GM12874 (cell line): ENCODE results near the gene LRRC61.

Experiments
- TF ChIP-seq, protein P1 (sequence below): IDR thresholded peaks from 2 replicates; pipeline ENCODE4 v1.5.1; 2011; ENCODE audit warnings: low read depth, mild to moderate bottlenecking, control low read depth, low read length, moderate library complexity; ENCODE audit not compliant: insufficient read depth

Gene LRRC61

DNA sequence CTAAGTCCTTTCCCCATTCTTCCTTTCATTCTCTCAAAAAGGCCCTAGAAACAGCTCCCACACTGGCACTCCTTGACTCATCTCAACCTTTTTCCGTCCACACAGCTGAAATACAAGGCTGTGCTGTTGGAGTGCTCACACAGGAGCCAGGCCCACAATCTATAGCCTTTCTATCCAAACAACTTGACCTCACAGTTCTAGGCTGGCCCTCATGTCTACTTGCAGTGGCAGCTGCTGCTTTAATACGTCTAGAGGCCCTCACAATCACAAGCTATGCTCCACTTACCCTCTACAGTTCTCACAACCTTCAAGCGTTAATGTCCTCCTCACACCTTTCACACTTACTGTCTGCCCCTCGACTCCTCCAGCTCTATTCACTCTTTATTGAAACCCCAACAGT, 12.0 kb upstream of the LRRC61 start:
- TF ChIP-seq, protein P1, sequence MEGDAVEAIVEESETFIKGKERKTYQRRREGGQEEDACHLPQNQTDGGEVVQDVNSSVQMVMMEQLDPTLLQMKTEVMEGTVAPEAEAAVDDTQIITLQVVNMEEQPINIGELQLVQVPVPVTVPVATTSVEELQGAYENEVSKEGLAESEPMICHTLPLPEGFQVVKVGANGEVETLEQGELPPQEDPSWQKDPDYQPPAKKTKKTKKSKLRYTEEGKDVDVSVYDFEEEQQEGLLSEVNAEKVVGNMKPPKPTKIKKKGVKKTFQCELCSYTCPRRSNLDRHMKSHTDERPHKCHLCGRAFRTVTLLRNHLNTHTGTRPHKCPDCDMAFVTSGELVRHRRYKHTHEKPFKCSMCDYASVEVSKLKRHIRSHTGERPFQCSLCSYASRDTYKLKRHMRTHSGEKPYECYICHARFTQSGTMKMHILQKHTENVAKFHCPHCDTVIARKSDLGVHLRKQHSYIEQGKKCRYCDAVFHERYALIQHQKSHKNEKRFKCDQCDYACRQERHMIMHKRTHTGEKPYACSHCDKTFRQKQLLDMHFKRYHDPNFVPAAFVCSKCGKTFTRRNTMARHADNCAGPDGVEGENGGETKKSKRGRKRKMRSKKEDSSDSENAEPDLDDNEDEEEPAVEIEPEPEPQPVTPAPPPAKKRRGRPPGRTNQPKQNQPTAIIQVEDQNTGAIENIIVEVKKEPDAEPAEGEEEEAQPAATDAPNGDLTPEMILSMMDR: no peak

DNA sequence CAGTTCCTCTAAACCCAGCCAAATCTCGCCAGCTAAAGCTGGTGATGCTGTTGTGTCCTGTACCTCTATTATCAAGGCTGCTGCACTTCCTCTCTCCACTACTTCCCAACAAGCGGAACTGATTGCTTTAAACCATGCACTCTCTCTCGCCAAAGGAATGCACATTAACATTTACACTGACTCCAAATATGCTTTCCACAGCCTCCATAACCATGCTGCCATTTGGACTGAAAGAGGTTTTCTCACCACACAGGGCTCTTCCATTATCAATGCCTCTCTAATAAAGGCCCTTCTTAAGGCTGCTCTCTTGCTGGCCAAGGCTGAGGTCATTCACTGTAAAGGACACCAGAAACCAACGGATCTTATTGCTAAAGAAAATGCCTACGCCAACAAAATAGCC, 11.4 kb upstream of the LRRC61 start:
- TF ChIP-seq, protein P1: no peak

DNA sequence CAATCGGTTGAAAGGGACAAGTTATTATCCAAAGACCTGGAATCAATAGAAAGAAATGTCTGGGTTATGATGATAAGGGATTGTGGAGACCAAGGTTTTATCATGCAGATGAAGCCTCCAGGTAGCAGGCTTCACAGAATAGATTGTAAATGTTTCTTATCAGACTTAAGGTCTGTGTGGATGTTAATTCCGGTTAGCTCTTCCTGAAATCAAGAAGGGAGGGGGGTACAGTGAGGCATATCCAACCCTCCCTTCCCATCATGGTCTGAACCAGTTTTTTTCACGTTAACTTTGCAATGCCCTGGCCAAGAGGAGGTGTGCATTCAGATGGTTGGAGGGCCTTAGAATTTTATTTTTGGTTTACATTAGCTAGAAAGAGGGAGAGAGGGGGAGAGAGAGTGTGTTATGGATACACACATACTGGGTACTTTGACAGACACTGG, 9.8 kb upstream of the LRRC61 start:
- TF ChIP-seq, protein P1: no peak

DNA sequence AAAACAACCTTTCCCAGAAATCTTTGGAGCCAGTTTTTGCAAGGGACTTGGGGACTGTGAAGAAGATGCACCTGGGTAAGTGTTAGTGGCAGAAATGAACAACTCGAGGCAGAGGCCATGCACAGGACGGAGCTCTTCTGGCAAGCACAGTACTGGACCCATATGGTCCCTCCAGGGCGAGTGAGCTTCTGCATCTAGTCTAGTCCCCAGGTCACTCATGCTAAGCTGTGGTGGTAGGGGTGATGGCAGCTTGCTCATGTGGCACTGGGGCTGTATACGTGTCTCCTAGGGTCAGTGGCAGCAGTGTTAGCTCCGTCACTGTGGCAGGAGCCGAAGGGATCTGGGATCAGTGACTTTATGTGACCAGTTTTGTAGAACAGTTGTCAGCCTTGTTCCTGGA, 9.3 kb upstream of the LRRC61 start:
- TF ChIP-seq, protein P1: no peak

DNA sequence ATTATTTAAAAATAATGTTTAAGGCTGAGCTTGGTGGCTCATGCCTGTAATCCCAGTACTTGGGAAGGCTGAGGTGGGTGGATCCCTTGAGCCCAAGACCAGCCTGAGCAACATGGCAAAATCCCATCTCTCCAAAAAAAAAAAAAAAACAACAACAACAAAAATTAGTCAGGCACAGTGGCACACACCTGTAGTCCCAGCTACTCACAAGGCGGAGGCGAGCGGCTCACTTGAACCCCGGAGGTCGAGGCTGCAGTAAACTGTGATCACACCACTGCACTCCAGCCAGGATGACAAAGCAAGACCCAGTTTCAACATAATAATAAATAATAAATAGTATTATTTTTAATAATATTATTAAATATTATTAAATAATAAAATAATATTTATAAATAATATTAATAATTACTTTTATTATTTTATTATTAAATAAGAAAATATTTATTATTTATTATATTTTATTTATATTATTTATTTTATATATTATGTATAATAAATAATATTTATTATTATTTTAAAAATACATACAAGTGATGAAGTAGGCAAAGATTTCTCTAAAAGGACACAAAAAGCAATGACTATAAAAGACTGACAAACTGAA, 8.4 kb upstream of the LRRC61 start:
- TF ChIP-seq, protein P1: no peak

DNA sequence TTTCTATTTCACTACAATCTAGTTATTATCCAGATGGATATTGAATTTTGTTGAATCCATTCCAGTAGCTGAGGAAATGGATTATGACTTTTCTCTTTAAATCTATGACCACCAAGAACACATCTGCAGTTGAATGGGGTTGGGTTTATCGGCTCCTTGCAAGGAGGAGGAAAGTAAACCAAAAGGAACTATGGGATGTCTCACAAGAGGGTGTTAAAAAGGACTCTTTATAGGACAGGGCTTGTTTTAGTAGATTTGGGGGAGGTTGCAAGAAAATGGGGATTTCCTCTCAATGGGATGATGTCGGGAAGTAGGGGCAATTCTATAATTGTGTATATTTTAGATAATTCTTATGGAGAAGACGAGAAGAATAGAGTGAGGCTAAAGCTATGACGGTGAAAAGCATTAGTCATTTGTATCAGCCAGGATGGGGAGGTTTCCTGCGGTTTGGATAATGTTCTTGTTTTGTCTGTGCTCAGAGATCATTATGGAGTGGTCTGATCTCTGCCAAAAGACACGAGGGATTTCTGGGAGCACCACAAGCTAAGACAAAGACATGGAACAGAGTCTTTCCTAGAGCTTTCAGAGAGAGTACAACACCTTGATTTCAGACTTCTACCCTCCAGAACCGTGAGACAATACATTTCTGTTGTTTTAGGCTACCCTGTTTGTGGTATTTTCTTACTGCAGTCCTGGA, 5.3 kb upstream of the LRRC61 start:
- TF ChIP-seq, protein P1: no peak

DNA sequence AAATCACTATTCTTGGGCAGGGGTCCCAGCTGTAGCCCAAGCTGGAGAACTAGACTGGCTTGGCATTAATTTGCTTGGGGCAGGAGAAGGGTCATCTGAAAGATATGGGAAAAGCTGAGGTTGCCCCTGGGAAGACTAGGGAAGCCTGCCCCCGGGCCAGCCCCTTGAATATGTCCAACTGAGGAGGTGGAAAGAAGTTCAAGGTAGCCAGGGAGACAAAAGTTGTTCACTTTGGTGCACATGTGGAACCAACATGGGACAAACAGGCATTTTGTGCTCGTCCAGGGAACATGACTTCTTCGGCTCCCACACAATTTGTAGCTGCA, 1.4 kb upstream of the LRRC61 start:
- TF ChIP-seq, protein P1: no peak
